ACC112 (cell line): Measurements from ENCODE around the gene CYSTM1.

Experiments used
- H2AFZ ChIP-seq: fragments of 200-600 bp; sonication (generic); one replicate; pipeline ENCODE4 v1.6.0; 2017; ENCODE audit warnings: antibody characterized with exemption, low read length; ENCODE audit not compliant: unreplicated experiment
- H3K27ac ChIP-seq: fragments of 200-600 bp; sonication (generic); 2 replicates; pipeline ENCODE4 v1.5.1; 2014; ENCODE audit warnings: low read depth, mild to moderate bottlenecking, antibody characterized with exemption, low read length, moderate library complexity
- H3K27me3 ChIP-seq: fragments of 200-600 bp; sonication (generic); 2 replicates; pipeline ENCODE4 v1.6.1; 2014; ENCODE audit warnings: mild to moderate bottlenecking, antibody characterized with exemption, low read length, moderate library complexity, mixed read lengths; ENCODE audit not compliant: insufficient read depth
- H3K36me3 ChIP-seq: fragments of 200-600 bp; sonication (generic); 2 replicates; pipeline ENCODE4 v1.6.1; 2016; ENCODE audit warnings: mild to moderate bottlenecking, antibody characterized with exemption, low read length, moderate library complexity, mixed read lengths; ENCODE audit not compliant: insufficient read depth
- H3K4me1 ChIP-seq: fragments of 200-600 bp; sonication (generic); one replicate; pipeline ENCODE4 v1.6.1; 2016; ENCODE audit warnings: low read length, mixed read lengths; ENCODE audit not compliant: insufficient read depth, unreplicated experiment, control insufficient read depth
- H3K4me3 ChIP-seq: fragments of 200-600 bp; sonication (generic); 2 replicates; pipeline ENCODE4 v1.5.1; 2014; ENCODE audit warnings: mild to moderate bottlenecking, low read depth, low read length
- H3K79me2 ChIP-seq: fragments of 200-600 bp; sonication (generic); one replicate; pipeline ENCODE4 v1.6.0; 2016; ENCODE audit warnings: low read length; ENCODE audit not compliant: control insufficient read depth, unreplicated experiment, insufficient read depth

CYSTM1 gene

DNA sequence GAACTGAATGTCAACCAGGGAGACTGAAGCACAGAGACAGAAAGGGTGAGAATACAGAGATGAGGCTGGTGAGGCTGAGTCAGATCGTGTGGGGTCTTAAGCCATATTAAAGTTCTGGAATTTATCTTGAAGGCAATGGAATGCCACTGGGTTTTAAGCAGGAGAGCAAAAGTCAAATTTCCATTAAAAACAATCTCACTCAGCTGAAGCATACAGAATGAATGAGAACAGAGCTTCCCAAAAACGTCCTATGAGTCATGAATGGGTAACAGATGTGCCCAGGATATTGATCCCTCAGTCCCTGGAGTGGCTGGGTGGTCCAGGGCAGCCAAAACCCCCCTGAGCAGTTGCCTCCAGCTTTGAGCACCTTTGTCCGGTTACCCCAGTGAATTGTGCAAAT lies 83.0 kb downstream of the CYSTM1 start:
- Histone ChIP-seq H3K27ac (peak overlapping the region; percentile 10; the same call in 1 of the 2 replicates), H3K27me3 (no peaks in the 10 kb centered on the region), H3K36me3 (peaks cover 4% of the 10 kb centered on the region; the same call in 1 of the 2 replicates), H3K79me2 (peaks cover 43% of the 10 kb centered on the region), H3K4me1 (peaks cover 45% of the 10 kb centered on the region), H2AFZ (no peak overlapping the region), H3K4me3 (no peak overlapping the region)

DNA sequence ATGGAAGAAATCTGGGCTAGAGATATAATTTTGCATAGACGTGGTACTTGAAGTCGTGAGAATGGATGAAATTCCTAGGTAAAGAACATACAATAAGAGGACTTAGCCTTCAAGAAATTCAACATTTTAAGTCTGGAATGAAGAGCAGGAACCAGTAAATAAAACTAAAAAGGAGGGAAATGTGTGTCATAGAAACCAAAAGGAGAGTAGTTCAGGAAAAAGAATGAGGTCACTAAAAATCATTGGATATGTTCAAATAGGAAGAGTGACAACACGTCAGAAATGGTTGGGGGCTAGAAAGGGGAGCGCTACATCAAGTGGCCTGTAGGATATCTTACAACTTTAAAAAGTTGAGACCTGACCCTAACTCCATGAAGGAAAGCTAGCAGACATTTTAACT lies 83.9 kb downstream of the CYSTM1 start:
- H3K36me3 ChIP-seq, result peaks cover 4% of the 10 kb centered on the region; the same call in 1 of the 2 replicates

DNA sequence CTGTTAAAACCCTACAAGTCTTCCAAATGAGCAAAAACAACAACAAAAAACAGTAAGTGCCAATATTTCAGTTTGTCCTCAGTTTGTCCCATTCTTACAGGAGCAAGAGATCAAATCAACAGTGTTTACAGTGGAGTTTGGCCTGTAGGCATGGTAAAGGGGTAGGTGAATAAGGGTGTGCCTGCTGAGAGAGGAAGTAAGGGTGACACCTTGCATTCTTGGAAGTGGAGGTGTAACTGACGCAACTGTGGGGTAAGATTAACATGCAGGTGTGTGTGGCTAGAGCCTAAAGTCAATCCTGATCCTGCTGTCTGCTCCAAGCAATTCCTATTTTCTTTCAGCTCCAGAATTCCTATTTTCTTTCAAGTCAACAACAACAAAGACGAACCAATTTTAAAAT lies 84.5 kb downstream of the CYSTM1 start:
- Histone ChIP-seq H3K4me3 (no peak overlapping the region), H2AFZ (no peak overlapping the region), H3K4me1 (peaks cover 33% of the 10 kb centered on the region), H3K36me3 (peaks cover 4% of the 10 kb centered on the region; the same call in 1 of the 2 replicates), H3K27me3 (no peaks in the 10 kb centered on the region), H3K27ac (no peak overlapping the region), H3K79me2 (peaks cover 36% of the 10 kb centered on the region)

More for the DNA sequence above, 83.9 kb downstream of the CYSTM1 start:
- no peak overlapping the region for H3K4me3 ChIP-seq
- H3K79me2 ChIP-seq, result peaks cover 35% of the 10 kb centered on the region
- H3K27ac ChIP-seq, result no peak overlapping the region
- peaks cover 39% of the 10 kb centered on the region for H3K4me1 ChIP-seq
- no peak overlapping the region for H2AFZ ChIP-seq
- H3K27me3 ChIP-seq, result no peaks in the 10 kb centered on the region

DNA sequence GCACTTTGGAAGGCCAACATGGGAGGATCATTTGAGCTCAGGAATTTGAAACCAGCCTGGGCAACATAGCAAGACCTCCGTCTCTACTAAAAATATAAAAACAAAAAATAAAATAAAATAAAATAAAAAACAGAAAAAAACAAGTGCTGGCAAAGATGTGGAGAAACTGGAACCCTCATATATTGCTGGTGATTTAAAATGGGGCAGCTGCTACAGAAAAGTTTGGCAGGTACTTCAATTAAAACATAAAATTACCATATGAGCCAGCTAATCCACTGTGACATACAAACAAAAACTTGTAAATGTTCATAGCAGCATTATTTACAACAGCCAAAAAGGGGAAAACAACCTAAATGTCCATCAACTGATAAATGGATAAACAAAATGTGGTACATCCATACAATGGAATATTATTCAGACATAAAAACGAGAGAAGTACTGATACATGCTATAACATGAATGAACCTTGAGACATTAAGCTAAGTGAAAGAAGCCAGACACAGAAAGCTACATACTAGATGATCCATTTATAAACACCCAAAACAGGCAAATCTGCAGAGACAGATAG lies 85.2 kb downstream of the CYSTM1 start:
- H3K36me3 ChIP-seq, result peaks cover 4% of the 10 kb centered on the region; the same call in 1 of the 2 replicates
- H3K27ac ChIP-seq, result no peak overlapping the region
- H3K79me2 ChIP-seq, result peaks cover 37% of the 10 kb centered on the region
- H3K27me3 ChIP-seq, result no peaks in the 10 kb centered on the region
- peaks cover 30% of the 10 kb centered on the region for H3K4me1 ChIP-seq
- no peak overlapping the region for H2AFZ ChIP-seq
- H3K4me3 ChIP-seq, result no peak overlapping the region

DNA sequence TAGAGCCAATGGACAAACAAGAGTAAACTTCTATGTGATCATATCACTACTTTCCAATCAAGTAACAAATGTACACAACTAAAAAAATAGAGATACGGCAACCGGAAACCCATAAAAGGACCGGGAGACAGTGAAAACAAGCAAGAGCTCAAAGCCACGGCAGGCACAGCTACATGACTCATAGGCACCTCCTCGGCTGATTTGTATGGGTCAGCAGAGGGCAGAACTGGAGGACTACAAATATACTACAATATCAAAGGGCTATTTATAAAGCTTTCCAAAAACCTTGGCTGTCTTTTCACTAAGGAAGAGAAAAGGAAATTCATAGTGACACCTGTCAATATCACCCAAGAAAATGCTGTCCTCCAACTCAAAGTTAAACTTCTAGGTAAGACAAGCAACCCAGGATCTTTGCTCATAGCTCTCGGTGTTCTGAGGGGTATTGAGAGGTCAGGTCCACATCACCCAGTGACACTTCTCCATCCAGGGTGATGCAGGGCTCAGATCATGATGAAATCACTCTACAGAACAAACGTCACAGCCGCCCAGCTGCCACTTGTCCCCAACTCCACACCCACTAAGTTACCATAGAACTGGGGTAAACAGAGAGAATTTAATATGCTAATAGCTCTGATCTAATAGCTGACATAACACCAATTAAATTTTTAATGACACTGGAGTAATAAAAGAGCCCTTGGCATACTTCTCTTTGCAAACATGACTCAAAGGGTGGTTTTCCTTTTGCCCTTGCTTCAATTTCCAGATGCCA lies 86.6 kb downstream of the CYSTM1 start:
- H3K27ac ChIP-seq, result peak overlapping the region; percentile 76
- peaks cover 4% of the 10 kb centered on the region; the same call in 1 of the 2 replicates for H3K36me3 ChIP-seq
- peaks cover 30% of the 10 kb centered on the region for H3K4me1 ChIP-seq
- no peak overlapping the region for H2AFZ ChIP-seq
- H3K27me3 ChIP-seq, result no peaks in the 10 kb centered on the region
- H3K4me3 ChIP-seq, result no peak overlapping the region
- peaks cover 38% of the 10 kb centered on the region for H3K79me2 ChIP-seq

DNA sequence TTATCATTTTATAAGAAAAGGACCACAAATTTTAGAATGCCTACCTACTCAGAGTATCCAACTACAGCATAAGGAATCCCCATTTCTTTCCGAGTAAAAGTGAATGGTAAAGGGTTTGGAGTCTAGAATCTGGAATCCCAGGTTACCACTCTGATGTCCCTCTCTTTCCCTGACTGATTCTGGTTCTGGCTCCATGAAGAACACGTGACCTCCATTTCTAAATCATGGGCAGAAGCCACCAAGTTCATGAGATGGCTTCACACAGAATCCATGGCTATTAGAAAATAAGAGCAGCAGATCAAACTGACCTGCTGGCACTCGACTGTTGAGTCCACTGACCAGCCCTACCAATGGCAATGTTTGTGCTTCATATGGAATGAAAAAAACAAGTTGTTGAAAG lies 87.2 kb downstream of the CYSTM1 start:
- Histone ChIP-seq H3K79me2 (peaks cover 41% of the 10 kb centered on the region), H2AFZ (no peak overlapping the region), H3K4me3 (no peak overlapping the region), H3K36me3 (peaks cover 4% of the 10 kb centered on the region; the same call in 1 of the 2 replicates), H3K27ac (peak overlapping the region; percentile 76), H3K4me1 (peaks cover 30% of the 10 kb centered on the region), H3K27me3 (no peaks in the 10 kb centered on the region)

DNA sequence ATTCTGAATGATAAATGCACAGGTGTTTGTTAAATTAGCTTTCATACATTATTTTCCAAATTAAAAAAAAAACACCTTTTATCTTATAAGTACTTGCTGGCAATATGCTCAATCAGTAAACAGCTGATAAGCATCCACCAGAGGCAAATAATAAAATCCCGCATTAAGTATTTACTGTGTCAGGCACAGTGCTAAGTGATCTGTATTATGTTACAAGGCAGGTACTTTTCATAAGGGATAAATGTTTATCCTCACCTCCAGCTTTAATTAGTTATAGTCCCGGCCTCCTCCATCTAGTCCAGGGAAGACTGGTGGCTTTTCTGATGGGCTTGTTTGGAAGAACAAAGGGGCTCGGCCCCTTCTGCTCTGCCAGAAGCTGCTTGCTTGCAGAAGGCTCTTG lies 87.9 kb downstream of the CYSTM1 start:
- Histone ChIP-seq H3K4me1 (peaks cover 24% of the 10 kb centered on the region), H3K27me3 (no peaks in the 10 kb centered on the region), H3K79me2 (peaks cover 37% of the 10 kb centered on the region), H3K4me3 (no peak overlapping the region), H2AFZ (no peak overlapping the region), H3K27ac (no peak overlapping the region; the same call in 1 of the 2 replicates), H3K36me3 (peaks cover 4% of the 10 kb centered on the region; the same call in 1 of the 2 replicates)

DNA sequence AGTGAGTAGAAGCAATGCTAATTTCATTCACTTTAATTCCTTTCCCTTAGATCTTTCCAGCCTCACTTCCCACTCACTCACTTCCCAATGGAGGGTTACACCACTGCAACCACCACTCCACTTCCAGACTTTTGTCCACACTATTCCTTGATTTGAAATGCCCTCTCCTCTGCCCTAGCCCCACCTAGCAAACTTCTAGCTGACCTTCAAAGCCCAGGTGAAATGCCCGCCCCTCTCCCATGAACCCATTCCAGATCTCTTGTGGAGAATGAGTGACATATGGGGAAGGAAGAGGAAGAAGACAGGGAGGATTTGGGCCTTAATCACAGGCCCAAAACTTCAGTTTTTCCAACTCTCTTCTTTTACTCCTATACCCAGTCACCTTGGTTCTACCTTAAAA lies 90.9 kb downstream of the CYSTM1 start:
- Histone ChIP-seq H2AFZ (no peak overlapping the region), H3K4me3 (no peak overlapping the region), H3K27ac (no peak overlapping the region), H3K4me1 (peaks cover 15% of the 10 kb centered on the region), H3K27me3 (no peaks in the 10 kb centered on the region), H3K36me3 (no peaks in the 10 kb centered on the region), H3K79me2 (peaks cover 16% of the 10 kb centered on the region)

DNA sequence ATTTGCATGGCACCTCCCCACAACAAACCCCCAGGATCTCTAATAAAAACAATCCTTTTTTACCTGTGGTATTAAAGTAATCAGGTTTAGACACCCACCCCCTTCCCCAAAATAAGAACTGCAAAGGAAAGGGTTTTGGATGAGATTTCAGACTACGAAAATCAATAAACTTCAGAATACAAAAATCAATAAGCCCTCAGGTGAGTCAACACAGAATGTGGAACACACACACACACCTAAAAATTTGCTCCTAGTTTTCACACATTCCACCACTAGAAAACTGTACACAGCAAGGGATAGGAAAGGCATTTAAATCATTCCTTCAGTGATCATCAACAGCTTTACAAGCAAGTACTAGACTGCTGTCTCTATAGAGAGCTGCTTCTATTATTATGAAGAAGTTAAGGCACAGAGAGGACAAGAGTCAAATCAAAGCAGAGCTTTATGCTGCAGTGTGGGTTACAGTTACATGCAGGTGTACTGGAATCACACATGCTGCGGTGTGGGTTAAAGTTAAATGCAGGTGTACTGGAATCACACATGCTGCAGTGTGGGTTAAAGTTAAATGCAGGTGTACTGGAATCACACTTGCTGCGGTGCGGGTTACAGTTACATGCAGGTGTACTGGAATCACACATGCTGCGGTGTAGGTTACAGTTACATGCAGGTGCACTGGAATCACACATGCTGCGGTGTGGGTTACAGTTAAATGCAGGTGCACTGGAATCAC lies 91.6 kb downstream of the CYSTM1 start:
- no peaks in the 10 kb centered on the region for H3K27me3 ChIP-seq
- H3K36me3 ChIP-seq, result no peaks in the 10 kb centered on the region
- no peak overlapping the region for H3K4me3 ChIP-seq
- no peak overlapping the region for H2AFZ ChIP-seq
- H3K27ac ChIP-seq, result no peak overlapping the region
- peaks cover 16% of the 10 kb centered on the region for H3K79me2 ChIP-seq
- H3K4me1 ChIP-seq, result peaks cover 9% of the 10 kb centered on the region

DNA sequence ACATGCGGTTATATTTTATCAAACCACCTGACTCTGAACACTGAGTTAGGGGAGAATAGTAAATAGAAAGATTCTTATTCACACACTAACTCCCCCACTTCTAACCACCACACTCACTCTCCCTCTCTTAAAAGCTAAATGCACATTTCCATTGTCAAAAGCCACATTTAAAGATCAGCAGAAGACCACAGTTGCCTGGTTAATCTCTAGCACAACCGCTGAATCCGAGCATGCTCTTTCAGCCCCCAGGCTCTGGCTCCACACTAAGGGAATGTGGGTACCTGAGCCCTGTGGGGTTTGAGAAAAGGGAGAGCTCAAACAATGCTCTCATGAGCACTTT lies 92.2 kb downstream of the CYSTM1 start:
- Histone ChIP-seq H3K79me2 (peaks cover 16% of the 10 kb centered on the region), H3K27ac (no peak overlapping the region), H3K36me3 (no peaks in the 10 kb centered on the region), H3K27me3 (no peaks in the 10 kb centered on the region), H3K4me3 (no peak overlapping the region), H2AFZ (no peak overlapping the region), H3K4me1 (peaks cover 4% of the 10 kb centered on the region)
